ENCODE measurements around the gene PLD1. TPM values are rescaled to one million over a fixed set of nuclear protein-coding genes. Genes with fewer than 3 reads are reported as not detected.

PLD1 gene
- polyA plus RNA-seq, 2 donors, result 26.0 to 31.9 TPM

DNA sequence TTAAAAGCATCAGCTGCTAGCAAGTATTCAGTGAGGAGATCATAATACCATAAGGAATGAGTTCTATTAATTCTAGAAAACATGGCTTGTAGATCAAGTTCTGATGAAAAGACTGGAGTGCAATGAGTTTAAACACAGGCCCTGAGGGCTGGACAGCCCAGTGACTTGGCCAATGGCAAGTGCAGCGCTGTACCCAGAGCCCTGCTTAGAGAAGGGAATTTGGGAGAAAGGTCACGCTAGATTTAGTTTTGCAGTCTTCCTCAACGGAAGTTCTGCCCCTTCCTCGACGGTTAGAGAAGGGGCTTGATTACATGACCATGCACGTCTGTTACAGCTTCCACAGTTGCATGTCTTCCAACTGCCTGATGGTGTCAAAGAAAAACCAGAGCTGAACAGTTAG, 36.9 kb upstream of the PLD1 start:
- Histone ChIP-seq H3K4me3 (ENCODE audit: low read depth in 1 of 2, low read length in 2 of 2) (no peak overlapping the region), H3K9me3 (ENCODE audit: control insufficient read depth in 2 of 2, insufficient read depth in 1 of 2, low read depth in 1 of 2, low read length in 1 of 2) (no peaks in the 10 kb centered on the region), H3K4me1 (ENCODE audit: control insufficient read depth in 2 of 2, insufficient read depth in 2 of 2, low read length in 1 of 2) (peaks cover 0 to 2% of the 10 kb centered on the region in 2 donors), H3K27ac (ENCODE audit: low read depth in 2 of 2, low read length in 1 of 2) (no peak overlapping the region), H3K27me3 (ENCODE audit: control insufficient read depth in 1 of 2, insufficient read depth in 2 of 2, low read length in 2 of 2) (no peaks in the 10 kb centered on the region), H3K36me3 (ENCODE audit: control insufficient read depth in 2 of 2, insufficient read depth in 2 of 2, low read length in 1 of 2) (no peaks in the 10 kb centered on the region)
- WGBS, 2 donors, result 63 to 78% methylated on average over 6 of the region's 6 CpGs

DNA sequence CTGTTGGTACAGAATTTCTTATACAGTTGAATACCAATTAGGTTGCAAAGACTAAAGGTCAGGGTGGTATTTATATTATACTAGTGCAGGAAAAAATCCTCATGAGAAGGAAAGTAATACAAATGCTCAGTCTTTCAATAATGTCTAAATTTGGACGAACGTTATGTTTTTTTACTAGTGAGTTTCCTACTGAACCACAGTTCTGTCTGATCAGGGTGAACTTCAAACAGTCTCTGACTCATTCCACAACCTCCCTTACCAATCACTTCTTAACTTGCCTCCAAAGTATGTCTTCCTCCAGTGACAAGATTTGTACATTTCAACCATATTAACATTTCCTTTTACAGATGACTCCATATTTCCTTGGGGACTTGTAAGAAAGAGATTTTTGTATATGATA, 36.3 kb upstream of the PLD1 start:
- no peak overlapping the region for H3K4me3 ChIP-seq (ENCODE audit: low read depth in 1 of 2, low read length in 2 of 2)
- H3K4me1 ChIP-seq (ENCODE audit: control insufficient read depth in 2 of 2, insufficient read depth in 2 of 2, low read length in 1 of 2), result peaks cover 0 to 2% of the 10 kb centered on the region in 2 donors
- no peaks in the 10 kb centered on the region for H3K9me3 ChIP-seq (ENCODE audit: control insufficient read depth in 2 of 2, insufficient read depth in 1 of 2, low read depth in 1 of 2, low read length in 1 of 2)
- no peaks in the 10 kb centered on the region for H3K36me3 ChIP-seq (ENCODE audit: control insufficient read depth in 2 of 2, insufficient read depth in 2 of 2, low read length in 1 of 2)
- H3K27me3 ChIP-seq (ENCODE audit: control insufficient read depth in 1 of 2, insufficient read depth in 2 of 2, low read length in 2 of 2), result no peaks in the 10 kb centered on the region
- no peak overlapping the region for H3K27ac ChIP-seq (ENCODE audit: low read depth in 2 of 2, low read length in 1 of 2)
- WGBS, 2 donors, result 62 to 76% methylated on average over 2 of the region's 2 CpGs

DNA sequence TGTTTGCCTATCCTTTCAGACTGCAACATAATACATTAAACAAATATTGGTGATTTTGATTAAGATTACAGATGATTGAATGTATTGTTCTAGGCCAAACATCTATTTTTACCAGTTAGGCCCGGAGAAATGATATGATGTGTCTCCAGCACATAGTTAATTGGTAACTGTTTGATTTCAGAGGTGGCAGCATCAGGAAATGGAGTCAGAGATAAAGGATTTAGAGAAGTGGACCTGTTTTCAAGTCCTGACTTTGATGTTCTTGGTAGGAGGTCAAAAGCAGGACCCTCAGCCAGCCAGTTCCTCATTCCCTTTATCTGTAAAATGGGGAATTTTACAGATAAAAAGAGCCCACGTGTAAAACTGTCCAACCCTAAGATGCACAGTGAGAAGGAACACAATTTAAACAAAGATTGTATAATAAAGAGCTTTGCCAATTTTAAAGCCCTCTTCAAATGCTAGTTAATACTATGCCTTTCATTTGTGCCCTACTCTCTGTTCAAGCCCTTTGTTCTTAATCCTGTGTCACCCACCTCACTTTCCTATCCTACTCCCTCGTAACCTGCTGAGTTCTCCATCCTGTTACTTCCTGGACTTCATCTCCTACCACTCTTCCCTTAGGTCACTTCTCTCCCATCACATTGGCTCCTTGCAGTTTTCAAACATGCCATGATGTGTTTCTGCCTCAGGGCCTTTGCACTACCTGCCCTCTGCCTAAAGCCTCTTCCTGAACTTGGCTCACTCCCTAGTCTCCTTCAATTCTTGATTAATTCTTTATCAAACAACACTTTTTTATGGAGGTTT, 35.4 kb upstream of the PLD1 start:
- H3K27ac ChIP-seq (ENCODE audit: low read depth in 2 of 2, low read length in 1 of 2), result no peak overlapping the region
- 66 to 78% methylated on average over 3 of the region's 3 CpGs for WGBS, 2 donors
- no peak overlapping the region for H3K4me3 ChIP-seq (ENCODE audit: low read depth in 1 of 2, low read length in 2 of 2)
- H3K4me1 ChIP-seq (ENCODE audit: control insufficient read depth in 2 of 2, insufficient read depth in 2 of 2, low read length in 1 of 2), result peaks cover 0 to 2% of the 10 kb centered on the region in 2 donors
- no peaks in the 10 kb centered on the region for H3K9me3 ChIP-seq (ENCODE audit: control insufficient read depth in 2 of 2, insufficient read depth in 1 of 2, low read depth in 1 of 2, low read length in 1 of 2)
- no peaks in the 10 kb centered on the region for H3K36me3 ChIP-seq (ENCODE audit: control insufficient read depth in 2 of 2, insufficient read depth in 2 of 2, low read length in 1 of 2)
- H3K27me3 ChIP-seq (ENCODE audit: control insufficient read depth in 1 of 2, insufficient read depth in 2 of 2, low read length in 2 of 2), result no peaks in the 10 kb centered on the region

DNA sequence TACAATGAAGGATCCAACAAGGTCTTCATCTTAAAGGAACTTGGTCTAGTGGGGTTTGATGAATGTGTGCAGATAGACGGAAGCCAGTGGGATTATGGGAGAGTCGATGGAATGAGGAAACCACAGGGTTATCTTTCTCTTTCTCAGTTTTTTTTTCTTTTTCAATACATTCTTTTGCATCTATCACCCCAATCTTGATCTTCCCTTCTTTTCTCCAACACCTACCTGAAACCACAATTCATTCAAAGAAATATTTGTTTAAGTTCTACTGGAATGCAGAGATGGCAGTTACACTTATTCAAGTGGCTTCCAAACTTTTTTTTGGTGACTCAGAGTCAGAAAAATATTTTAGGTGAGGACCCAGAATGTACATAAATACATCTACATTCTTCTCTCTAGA, 34.6 kb upstream of the PLD1 start:
- H3K27ac ChIP-seq (ENCODE audit: low read depth in 2 of 2, low read length in 1 of 2), result no peak overlapping the region
- H3K36me3 ChIP-seq (ENCODE audit: control insufficient read depth in 2 of 2, insufficient read depth in 2 of 2, low read length in 1 of 2), result no peaks in the 10 kb centered on the region
- 77 to 78% methylated on average over 2 of the region's 2 CpGs for WGBS, 2 donors
- H3K4me1 ChIP-seq (ENCODE audit: control insufficient read depth in 2 of 2, insufficient read depth in 2 of 2, low read length in 1 of 2), result peaks cover 0 to 2% of the 10 kb centered on the region in 2 donors
- H3K27me3 ChIP-seq (ENCODE audit: control insufficient read depth in 1 of 2, insufficient read depth in 2 of 2, low read length in 2 of 2), result no peaks in the 10 kb centered on the region
- H3K4me3 ChIP-seq (ENCODE audit: low read depth in 1 of 2, low read length in 2 of 2), result no peak overlapping the region
- no peaks in the 10 kb centered on the region for H3K9me3 ChIP-seq (ENCODE audit: control insufficient read depth in 2 of 2, insufficient read depth in 1 of 2, low read depth in 1 of 2, low read length in 1 of 2)

DNA sequence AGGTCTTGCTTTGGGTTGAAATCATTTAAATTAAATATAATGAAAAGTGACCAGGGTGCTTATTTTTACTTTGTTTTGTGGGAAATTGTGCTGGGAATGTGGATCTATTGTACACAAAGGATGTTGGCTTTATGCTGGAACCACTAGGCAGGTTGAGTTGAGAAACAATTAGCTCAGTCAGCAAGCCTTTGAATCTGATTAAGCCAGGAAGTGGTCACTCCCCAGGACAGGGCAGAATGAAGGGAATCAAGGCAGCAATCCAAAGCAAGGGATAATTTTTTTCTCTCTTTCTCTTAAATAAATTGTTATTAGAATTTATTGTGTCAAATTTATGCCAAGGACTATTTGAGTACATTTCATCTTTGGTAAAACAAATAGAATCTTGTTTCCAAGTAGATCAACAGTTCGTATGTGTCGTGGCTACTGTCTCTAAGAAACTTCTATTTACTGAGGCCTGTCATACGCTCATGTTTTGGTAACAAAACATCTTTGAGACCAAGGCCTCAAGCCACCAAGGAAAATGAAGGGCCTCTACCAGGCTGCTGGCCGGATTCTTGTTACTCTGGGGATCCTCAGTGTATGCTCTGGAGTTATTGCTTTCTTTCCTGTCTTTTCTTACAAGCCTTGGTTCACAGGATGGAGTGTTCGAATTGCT, 32.7 kb upstream of the PLD1 start, which contains the start of gene TMEM212:
TMEM212 (plus strand) TSS at position 486 of the 655 bp plus-strand sequence; CDS start at position 521, 35 bp downstream.
- Histone ChIP-seq H3K27me3 (ENCODE audit: control insufficient read depth in 1 of 2, insufficient read depth in 2 of 2, low read length in 2 of 2) (peaks cover 0 to 2% of the 10 kb centered on the region in 2 donors), H3K9me3 (ENCODE audit: control insufficient read depth in 2 of 2, insufficient read depth in 1 of 2, low read depth in 1 of 2, low read length in 1 of 2) (no peaks in the 10 kb centered on the region), H3K36me3 (ENCODE audit: control insufficient read depth in 2 of 2, insufficient read depth in 2 of 2, low read length in 1 of 2) (no peaks in the 10 kb centered on the region), H3K4me1 (ENCODE audit: control insufficient read depth in 2 of 2, insufficient read depth in 2 of 2, low read length in 1 of 2) (no peaks in the 10 kb centered on the region), H3K4me3 (ENCODE audit: low read depth in 1 of 2, low read length in 2 of 2) (no peak within 1 kb of the TSS), H3K27ac (ENCODE audit: low read depth in 2 of 2, low read length in 1 of 2) (no peak within 1 kb of the TSS)
- WGBS, 2 donors, result 59 to 62% methylated on average over 5 of the region's 5 CpGs

DNA sequence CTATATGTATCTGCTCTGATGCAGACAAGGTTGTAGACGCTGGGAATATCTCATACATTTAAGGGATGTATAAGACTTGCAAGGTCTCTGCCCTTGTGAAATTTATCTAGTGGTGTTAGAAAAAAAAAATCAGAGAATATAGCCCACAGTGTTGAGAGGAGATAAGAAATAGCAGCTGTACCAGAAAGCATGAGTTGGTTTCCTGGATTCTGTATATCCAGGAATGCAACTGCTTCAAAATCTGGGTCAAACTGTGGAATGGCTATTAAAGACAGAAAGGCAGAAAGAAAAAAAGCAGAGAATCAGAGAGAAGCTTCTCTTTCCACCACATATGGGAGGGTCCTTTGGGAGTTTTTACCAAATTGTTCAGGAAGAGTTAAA, 31.3 kb upstream of the PLD1 start:
- Histone ChIP-seq H3K27me3 (ENCODE audit: control insufficient read depth in 1 of 2, insufficient read depth in 2 of 2, low read length in 2 of 2) (peaks cover 0 to 2% of the 10 kb centered on the region in 2 donors), H3K36me3 (ENCODE audit: control insufficient read depth in 2 of 2, insufficient read depth in 2 of 2, low read length in 1 of 2) (no peaks in the 10 kb centered on the region), H3K27ac (ENCODE audit: low read depth in 2 of 2, low read length in 1 of 2) (no peak overlapping the region), H3K4me3 (ENCODE audit: low read depth in 1 of 2, low read length in 2 of 2) (no peak overlapping the region), H3K4me1 (ENCODE audit: control insufficient read depth in 2 of 2, insufficient read depth in 2 of 2, low read length in 1 of 2) (no peaks in the 10 kb centered on the region), H3K9me3 (ENCODE audit: control insufficient read depth in 2 of 2, insufficient read depth in 1 of 2, low read depth in 1 of 2, low read length in 1 of 2) (no peaks in the 10 kb centered on the region)
- 88 to 91% methylated on average over 1 of the region's 1 CpG for WGBS, 2 donors

DNA sequence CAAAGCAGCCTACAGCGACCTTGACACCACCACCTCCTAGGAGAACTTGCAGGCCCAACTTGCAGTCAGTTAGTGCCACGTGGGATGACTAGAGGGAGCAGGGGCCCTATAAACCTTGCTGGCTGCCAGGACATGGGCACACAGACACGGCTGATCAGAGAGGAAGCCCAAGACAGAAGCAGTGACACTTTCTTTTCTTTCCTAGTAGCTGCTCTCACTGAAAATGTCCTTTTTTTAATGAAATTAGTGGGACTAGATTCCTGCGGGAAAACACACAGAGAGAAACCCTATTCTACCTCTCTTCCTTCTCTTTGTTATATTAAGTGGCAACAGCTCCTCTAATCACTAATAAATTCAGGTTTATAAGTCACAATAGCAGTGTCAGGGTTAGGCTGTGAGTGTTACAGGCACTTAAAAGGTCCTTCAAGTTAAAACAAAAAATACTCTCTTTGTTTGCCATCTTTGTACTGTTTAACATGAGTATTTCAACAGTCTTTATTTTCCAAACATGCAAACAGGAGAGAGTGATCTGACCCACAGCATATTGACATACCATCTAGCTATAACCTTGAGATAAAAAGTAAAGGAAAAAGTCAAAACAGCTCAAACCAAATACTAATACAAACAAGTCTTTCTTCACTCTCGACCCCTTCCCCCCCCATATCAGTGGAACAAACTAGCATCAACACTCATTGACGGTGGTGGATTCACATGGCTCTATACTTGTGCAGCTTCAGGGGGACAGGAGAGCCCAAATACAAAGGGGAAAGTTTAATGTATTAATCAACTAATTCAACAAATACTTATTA, 30.7 kb upstream of the PLD1 start:
- peaks cover 0 to 2% of the 10 kb centered on the region in 2 donors for H3K27me3 ChIP-seq (ENCODE audit: control insufficient read depth in 1 of 2, insufficient read depth in 2 of 2, low read length in 2 of 2)
- H3K4me3 ChIP-seq (ENCODE audit: low read depth in 1 of 2, low read length in 2 of 2), result no peak overlapping the region
- no peaks in the 10 kb centered on the region for H3K4me1 ChIP-seq (ENCODE audit: control insufficient read depth in 2 of 2, insufficient read depth in 2 of 2, low read length in 1 of 2)
- no peak overlapping the region for H3K27ac ChIP-seq (ENCODE audit: low read depth in 2 of 2, low read length in 1 of 2)
- 67 to 74% methylated on average over 6 of the region's 6 CpGs for WGBS, 2 donors
- no peaks in the 10 kb centered on the region for H3K9me3 ChIP-seq (ENCODE audit: control insufficient read depth in 2 of 2, insufficient read depth in 1 of 2, low read depth in 1 of 2, low read length in 1 of 2)
- H3K36me3 ChIP-seq (ENCODE audit: control insufficient read depth in 2 of 2, insufficient read depth in 2 of 2, low read length in 1 of 2), result no peaks in the 10 kb centered on the region

DNA sequence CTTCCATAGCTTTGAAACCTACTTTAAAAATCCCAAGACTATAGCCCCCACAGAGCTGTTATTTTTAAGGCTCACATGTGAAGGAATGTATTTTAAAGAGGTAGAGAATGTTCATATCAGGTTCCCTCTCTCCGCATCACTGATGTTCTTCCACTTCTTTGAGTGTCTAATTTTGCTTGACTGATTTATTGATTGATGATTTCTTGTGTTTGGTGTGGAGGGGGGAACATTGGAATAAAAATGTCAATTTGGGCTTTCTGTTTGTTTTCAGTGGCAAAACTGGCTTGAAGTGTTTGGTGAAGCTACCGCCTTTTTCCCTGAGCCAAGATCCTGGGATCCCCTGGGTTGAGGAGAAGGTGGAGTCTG, 30.1 kb upstream of the PLD1 start:
- Histone ChIP-seq H3K27me3 (ENCODE audit: control insufficient read depth in 1 of 2, insufficient read depth in 2 of 2, low read length in 2 of 2) (peaks cover 0 to 2% of the 10 kb centered on the region in 2 donors), H3K4me3 (ENCODE audit: low read depth in 1 of 2, low read length in 2 of 2) (no peak overlapping the region), H3K36me3 (ENCODE audit: control insufficient read depth in 2 of 2, insufficient read depth in 2 of 2, low read length in 1 of 2) (no peaks in the 10 kb centered on the region), H3K27ac (ENCODE audit: low read depth in 2 of 2, low read length in 1 of 2) (no peak overlapping the region), H3K9me3 (ENCODE audit: control insufficient read depth in 2 of 2, insufficient read depth in 1 of 2, low read depth in 1 of 2, low read length in 1 of 2) (no peaks in the 10 kb centered on the region), H3K4me1 (ENCODE audit: control insufficient read depth in 2 of 2, insufficient read depth in 2 of 2, low read length in 1 of 2) (no peaks in the 10 kb centered on the region)
- WGBS, 2 donors, result 98 to 99% methylated on average over 2 of the region's 2 CpGs

DNA sequence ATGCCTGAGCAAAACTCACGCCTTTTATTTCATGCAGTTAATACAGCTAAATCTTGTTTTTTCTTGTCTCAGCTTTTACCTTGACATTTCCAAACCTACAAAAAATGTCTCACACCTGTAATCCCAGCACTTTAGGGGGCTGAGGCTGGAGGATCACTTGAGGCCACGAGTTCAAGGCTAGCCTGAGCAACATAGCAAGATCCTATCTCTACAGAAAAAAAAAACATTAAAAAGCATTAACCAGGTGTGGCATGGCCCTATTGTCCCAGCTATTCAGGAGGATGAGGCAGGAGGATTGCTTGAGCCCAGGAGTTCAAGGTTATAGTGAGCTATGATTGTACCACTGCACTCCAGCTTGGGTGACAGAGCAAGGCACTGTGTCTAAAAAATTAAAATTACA, 29.0 kb upstream of the PLD1 start:
- WGBS, 2 donors, result 81 to 89% methylated on average over 2 of the region's 2 CpGs
- Histone ChIP-seq H3K36me3 (ENCODE audit: control insufficient read depth in 2 of 2, insufficient read depth in 2 of 2, low read length in 1 of 2) (no peaks in the 10 kb centered on the region), H3K4me1 (ENCODE audit: control insufficient read depth in 2 of 2, insufficient read depth in 2 of 2, low read length in 1 of 2) (no peaks in the 10 kb centered on the region), H3K27ac (ENCODE audit: low read depth in 2 of 2, low read length in 1 of 2) (no peak overlapping the region), H3K9me3 (ENCODE audit: control insufficient read depth in 2 of 2, insufficient read depth in 1 of 2, low read depth in 1 of 2, low read length in 1 of 2) (no peaks in the 10 kb centered on the region), H3K27me3 (ENCODE audit: control insufficient read depth in 1 of 2, insufficient read depth in 2 of 2, low read length in 2 of 2) (peaks cover 0 to 2% of the 10 kb centered on the region in 2 donors), H3K4me3 (ENCODE audit: low read depth in 1 of 2, low read length in 2 of 2) (no peak overlapping the region)
